PC-9 (cell line): Measurements from ENCODE around the gene PRR13. TPM values are rescaled to one million over a fixed set of nuclear protein-coding genes. Genes with fewer than 3 reads are reported as not detected.

Experiments used
- BruUV-seq: library from RNA; stranded (reverse); fragments of 400-500 nt; replicated peaks from 2 replicates; lab custom pipeline; 2021; lab: Mats Ljungman, UMichigan
- CTCF ChIA-PET: fragments of 300-600 bp; sonication (Branson Sonifier 250); formaldehyde crosslinking; loops from one replicate; lab custom pipeline; 2022; ENCODE audit warnings: antibody characterized with exemption; lab: Charles Lee
- POLR2A ChIA-PET: fragments of 300-600 bp; sonication (Branson Sonifier 250); formaldehyde crosslinking; loops from one replicate; lab custom pipeline; 2022; ENCODE audit warnings: antibody characterized with exemption; ENCODE audit not compliant: unreplicated experiment; lab: Charles Lee
- DNase-seq, 2 experiments: peaks; one replicate each; pipeline versions ENCODE4 v3.0.0 to v3.0.0-alpha.2; 2015 to 2022; ENCODE audit warnings: mixed read lengths in 1 of 2
- H2AFZ ChIP-seq: fragments of 200-600 bp; sonication (generic); 2 replicates; pipeline ENCODE4 v1.8.1; 2017; ENCODE audit warnings: antibody characterized with exemption
- H3F3A ChIP-seq: fragments of 200-600 bp; sonication (generic); 2 replicates; pipeline ENCODE4 v1.8.1; 2017; ENCODE audit warnings: antibody characterized with exemption, mild to moderate bottlenecking, low read depth; ENCODE audit not compliant: insufficient read depth
- H3K27ac ChIP-seq: fragments of 200-600 bp; sonication (generic); 2 replicates; pipeline ENCODE4 v1.6.1; 2016; ENCODE audit warnings: mixed run types
- H3K27me3 ChIP-seq: fragments of 200-600 bp; sonication (generic); 2 replicates; pipeline ENCODE4 v1.6.1; 2016; ENCODE audit warnings: low read depth, mixed run types; ENCODE audit not compliant: insufficient read depth
- H3K36me3 ChIP-seq: fragments of 200-600 bp; sonication (generic); 2 replicates; pipeline ENCODE4 v1.6.1; 2016; ENCODE audit warnings: low read depth, mixed run types
- H3K4me1 ChIP-seq: fragments of 200-600 bp; sonication (generic); replicated peaks from 2 replicates; pipeline ENCODE4 v1.6.1; 2016; ENCODE audit warnings: mixed run types; ENCODE audit not compliant: insufficient read depth
- H3K4me2 ChIP-seq: fragments of 200-600 bp; sonication (generic); 2 replicates; pipeline ENCODE4 v1.6.1; 2017; ENCODE audit warnings: mixed run types
- H3K4me3 ChIP-seq: fragments of 200-600 bp; sonication (generic); 2 replicates; pipeline ENCODE4 v1.6.1; 2016; ENCODE audit warnings: mixed run types
- H3K79me2 ChIP-seq: fragments of 200-600 bp; sonication (generic); 2 replicates; pipeline ENCODE4 v1.6.1; 2017; ENCODE audit warnings: low read depth, mixed run types
- H3K9me2 ChIP-seq: fragments of 200-600 bp; sonication (generic); 2 replicates; pipeline ENCODE4 v1.8.1; 2017; ENCODE audit warnings: mild to moderate bottlenecking; ENCODE audit not compliant: insufficient read depth
- H3K9me3 ChIP-seq: fragments of 200-600 bp; sonication (generic); 2 replicates; pipeline ENCODE4 v1.8.1; 2016; ENCODE audit warnings: low read depth; ENCODE audit not compliant: insufficient read depth
- H4K20me1 ChIP-seq: fragments of 200-600 bp; sonication (generic); 2 replicates; pipeline ENCODE4 v1.8.1; 2017; ENCODE audit not compliant: insufficient read depth
- CTCF ChIP-seq: fragments of 200-600 bp; sonication (generic); conservative IDR thresholded peaks from 2 replicates; pipeline ENCODE4 v1.6.1; 2017; ENCODE audit warnings: mixed run types, antibody characterized with exemption, mild to moderate bottlenecking, moderate library complexity
- EZH2 ChIP-seq: fragments of 200-600 bp; sonication (generic); IDR thresholded peaks from 2 replicates; pipeline ENCODE4 v1.8.0; 2017; ENCODE audit warnings: antibody characterized with exemption, low read depth
- intact Hi-C: fragments of 100-400 bp; cut with micrococcal nuclease; formaldehyde crosslinking; loops from one replicate; pipeline ENCODE4 v1.10.0; 2022; ENCODE audit not compliant: unreplicated experiment
- total RNA-seq: library from RNA; stranded (reverse); gene quantifications from 2 replicates; pipeline ENCODE4 v1.2.3, GENCODE V29; 2021

PRR13 gene
- total RNA-seq, 1 experiment from 2014 or later = 203 TPM

GRCh38 chr12:53465679-53466078 is 24.1 kb downstream of the PRR13 start:
- Histone ChIP-seq H3K36me3 (peaks cover 83% of the 10 kb centered on the region), H3K9me3 (no peaks in the 10 kb centered on the region), H3K4me2 (no peak overlapping the region), H2AFZ (no peak overlapping the region), H4K20me1 (peaks cover 95% of the 10 kb centered on the region), H3K79me2 (peaks cover 55% of the 10 kb centered on the region), H3K9me2 (no peaks in the 10 kb centered on the region), H3K4me3 (no peak overlapping the region), H3K27ac (no peak overlapping the region), H3F3A (peaks cover 89% of the 10 kb centered on the region), H3K27me3 (no peaks in the 10 kb centered on the region), H3K4me1 (no peaks in the 10 kb centered on the region)
- CTCF ChIA-PET = no interaction called here
- no TSS peak for BruUV-seq
- TF ChIP-seq EZH2 (no peak), CTCF (no peak)
- POLR2A ChIA-PET = no interaction called here
- no peak for DNase-seq
- intact Hi-C loops = no loop called here

- no peaks in the 10 kb centered on the region for H3K9me2 ChIP-seq
- H3K9me3 ChIP-seq = no peaks in the 10 kb centered on the region
- CTCF ChIA-PET = no interaction called here
- H3K27me3 ChIP-seq = no peaks in the 10 kb centered on the region
- TF ChIP-seq EZH2 (no peak), CTCF (no peak)
- peaks cover 75% of the 10 kb centered on the region for H3K36me3 ChIP-seq
- POLR2A ChIA-PET = no interaction called here
- no TSS peak for BruUV-seq
- no peak for DNase-seq
- H3K4me2 ChIP-seq = no peak overlapping the region
- H3K4me3 ChIP-seq = no peak overlapping the region
- H3K79me2 ChIP-seq = peaks cover 49% of the 10 kb centered on the region; the same call in 1 of the 2 replicates
- intact Hi-C loops = no loop called here
- no peak overlapping the region for H2AFZ ChIP-seq
- no peaks in the 10 kb centered on the region for H3K4me1 ChIP-seq
- H3K27ac ChIP-seq = no peak overlapping the region
- H3F3A ChIP-seq = peaks cover 88% of the 10 kb centered on the region
- peaks cover 92% of the 10 kb centered on the region for H4K20me1 ChIP-seq
Observed at GRCh38 chr12:53466640-53467039, 25.1 kb downstream of the PRR13 start.

GRCh38 chr12:53467082-53467481 is 25.5 kb downstream of the PRR13 start:
- Histone ChIP-seq H3K4me2 (no peak overlapping the region), H3K9me3 (no peaks in the 10 kb centered on the region), H3K36me3 (peaks cover 75% of the 10 kb centered on the region), H3K4me1 (no peaks in the 10 kb centered on the region), H3K4me3 (no peak overlapping the region), H3K27ac (no peak overlapping the region), H2AFZ (no peak overlapping the region), H3K79me2 (peaks cover 48% of the 10 kb centered on the region; the same call in 1 of the 2 replicates), H3F3A (peaks cover 88% of the 10 kb centered on the region), H4K20me1 (peaks cover 92% of the 10 kb centered on the region), H3K9me2 (no peaks in the 10 kb centered on the region), H3K27me3 (no peaks in the 10 kb centered on the region)
- DNase-seq = no peak
- BruUV-seq = no TSS peak
- ChIA-PET CTCF (no interaction called here), POLR2A (no interaction called here)
- TF ChIP-seq EZH2 = no peak
- no peak for TF ChIP-seq CTCF
- intact Hi-C loops = no loop called here
